ENCODE measurements around the gene RNPS1. TPM values are rescaled to one million over a fixed set of nuclear protein-coding genes. Genes with fewer than 3 reads are reported as not detected.

Gene RNPS1
- total and polyA plus RNA-seq, 2 donors (not counting 1 experiment from before 2014, with no cell fraction given), result 38.1 to 115 TPM

DNA sequence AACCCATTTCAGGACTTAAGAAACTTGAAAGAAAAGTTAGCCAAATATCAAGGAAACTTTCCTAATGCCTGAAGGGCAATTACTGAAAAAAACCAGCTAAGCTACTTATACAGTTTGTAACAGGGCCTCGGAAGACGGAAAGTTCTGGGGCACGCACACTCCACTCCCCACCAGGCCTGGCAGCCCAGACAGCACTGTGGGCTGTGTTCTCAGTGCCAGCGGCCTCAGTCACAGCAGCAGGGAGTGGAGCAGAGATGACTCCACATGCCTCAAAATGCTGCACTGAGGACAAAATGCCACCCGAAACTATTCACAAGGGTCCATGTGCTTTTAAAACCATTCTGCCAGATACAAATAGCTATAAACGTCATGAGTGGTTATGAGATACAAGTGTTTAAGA lies 10.2 kb downstream of the RNPS1 start:
- TF ChIP-seq, protein P1, sequence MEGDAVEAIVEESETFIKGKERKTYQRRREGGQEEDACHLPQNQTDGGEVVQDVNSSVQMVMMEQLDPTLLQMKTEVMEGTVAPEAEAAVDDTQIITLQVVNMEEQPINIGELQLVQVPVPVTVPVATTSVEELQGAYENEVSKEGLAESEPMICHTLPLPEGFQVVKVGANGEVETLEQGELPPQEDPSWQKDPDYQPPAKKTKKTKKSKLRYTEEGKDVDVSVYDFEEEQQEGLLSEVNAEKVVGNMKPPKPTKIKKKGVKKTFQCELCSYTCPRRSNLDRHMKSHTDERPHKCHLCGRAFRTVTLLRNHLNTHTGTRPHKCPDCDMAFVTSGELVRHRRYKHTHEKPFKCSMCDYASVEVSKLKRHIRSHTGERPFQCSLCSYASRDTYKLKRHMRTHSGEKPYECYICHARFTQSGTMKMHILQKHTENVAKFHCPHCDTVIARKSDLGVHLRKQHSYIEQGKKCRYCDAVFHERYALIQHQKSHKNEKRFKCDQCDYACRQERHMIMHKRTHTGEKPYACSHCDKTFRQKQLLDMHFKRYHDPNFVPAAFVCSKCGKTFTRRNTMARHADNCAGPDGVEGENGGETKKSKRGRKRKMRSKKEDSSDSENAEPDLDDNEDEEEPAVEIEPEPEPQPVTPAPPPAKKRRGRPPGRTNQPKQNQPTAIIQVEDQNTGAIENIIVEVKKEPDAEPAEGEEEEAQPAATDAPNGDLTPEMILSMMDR (conservative IDR thresholded peaks at IDR 0.05 in 1 of 2, IDR thresholded peaks at IDR 0.05 in 1 of 2; ENCODE audit: low read depth in 1 of 2, low read length in 2 of 2), result no peak
- no peak for TF ChIP-seq EZH2 (IDR thresholded peaks at IDR 0.05; ENCODE audit: low read length, missing control alignments)
- no peak for DNase-seq (ENCODE audit: low read depth in 2 of 2)
- Histone ChIP-seq H3K79me2 (ENCODE audit: control insufficient read depth, insufficient read depth, low read length) (peaks cover 24% of the 10 kb centered on the region), H3K9ac (ENCODE audit: insufficient read depth, low read length) (no peak overlapping the region), H3K36me3 (ENCODE audit: control insufficient read depth, insufficient read depth, low read length) (peaks cover 36% of the 10 kb centered on the region), H3K27me3 (ENCODE audit: control insufficient read depth, insufficient read depth, low read length) (no peaks in the 10 kb centered on the region), H3K27ac (ENCODE audit: insufficient read depth, low read length) (no peak overlapping the region), H3K4me1 (ENCODE audit: control insufficient read depth, extremely low read depth, insufficient read depth, low read length) (no peaks in the 10 kb centered on the region), H3K9me3 (ENCODE audit: control insufficient read depth, insufficient read depth, low read depth, low read length) (no peaks in the 10 kb centered on the region), H4K20me1 (ENCODE audit: control insufficient read depth, extremely low read depth, insufficient read depth, low read length) (no peaks in the 10 kb centered on the region), H3K4me3 (replicated peaks in 1 of 4; ENCODE audit: control extremely low read depth in 1 of 4, insufficient read depth in 1 of 4, low read depth in 3 of 4, low read length in 4 of 4) (no peak overlapping the region), H3K4me2 (ENCODE audit: extremely low read depth, insufficient read depth, low read length) (no peak overlapping the region), H2AFZ (ENCODE audit: low read length) (no peak overlapping the region)

DNA sequence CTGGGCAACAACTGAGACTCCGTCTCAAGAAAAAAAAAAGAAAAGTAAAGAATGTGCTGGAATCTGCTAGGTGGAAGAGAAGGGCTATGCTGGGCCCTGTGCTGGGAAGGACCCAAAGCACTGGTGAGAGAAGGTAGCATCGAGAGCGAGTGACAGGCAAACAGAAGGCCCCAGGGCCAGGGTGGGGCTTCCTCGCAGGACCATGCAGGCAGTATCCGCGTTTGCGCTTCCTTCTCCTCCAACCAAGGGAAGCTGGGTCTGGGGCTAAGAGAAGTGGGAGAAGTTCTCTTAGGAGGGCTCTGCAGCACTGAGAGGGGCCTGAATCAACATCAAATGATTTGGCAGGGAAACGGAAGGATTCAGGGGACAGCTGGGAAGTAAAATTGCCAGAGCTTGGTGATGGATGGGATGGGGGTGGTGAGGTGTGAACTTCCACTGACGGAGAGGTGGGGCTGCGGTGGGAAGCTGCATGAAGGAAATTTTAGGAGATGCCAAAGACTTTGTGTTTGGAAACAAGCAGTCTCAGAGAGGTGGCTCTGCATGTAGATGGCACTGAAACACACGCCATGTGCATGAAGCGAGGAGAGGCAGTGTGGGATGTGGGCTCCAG lies 11.3 kb downstream of the RNPS1 start:
- Histone ChIP-seq H3K36me3 (ENCODE audit: control insufficient read depth, insufficient read depth, low read length) (peaks cover 30% of the 10 kb centered on the region), H3K27me3 (ENCODE audit: control insufficient read depth, insufficient read depth, low read length) (no peaks in the 10 kb centered on the region), H4K20me1 (ENCODE audit: control insufficient read depth, extremely low read depth, insufficient read depth, low read length) (no peaks in the 10 kb centered on the region), H3K9me3 (ENCODE audit: control insufficient read depth, insufficient read depth, low read depth, low read length) (no peaks in the 10 kb centered on the region), H3K4me2 (ENCODE audit: extremely low read depth, insufficient read depth, low read length) (no peak overlapping the region), H3K27ac (ENCODE audit: insufficient read depth, low read length) (no peak overlapping the region), H3K79me2 (ENCODE audit: control insufficient read depth, insufficient read depth, low read length) (peaks cover 16% of the 10 kb centered on the region), H3K4me3 (replicated peaks in 1 of 4; ENCODE audit: control extremely low read depth in 1 of 4, insufficient read depth in 1 of 4, low read depth in 3 of 4, low read length in 4 of 4) (no peak overlapping the region), H2AFZ (ENCODE audit: low read length) (no peak overlapping the region), H3K4me1 (ENCODE audit: control insufficient read depth, extremely low read depth, insufficient read depth, low read length) (peaks cover 7% of the 10 kb centered on the region), H3K9ac (ENCODE audit: insufficient read depth, low read length) (no peak overlapping the region)
- no peak for DNase-seq (ENCODE audit: low read depth in 2 of 2)
- TF ChIP-seq EZH2 (IDR thresholded peaks at IDR 0.05; ENCODE audit: low read length, missing control alignments), result no peak
- TF ChIP-seq, protein P1 (conservative IDR thresholded peaks at IDR 0.05 in 1 of 2, IDR thresholded peaks at IDR 0.05 in 1 of 2; ENCODE audit: low read depth in 1 of 2, low read length in 2 of 2), result no peak

DNA sequence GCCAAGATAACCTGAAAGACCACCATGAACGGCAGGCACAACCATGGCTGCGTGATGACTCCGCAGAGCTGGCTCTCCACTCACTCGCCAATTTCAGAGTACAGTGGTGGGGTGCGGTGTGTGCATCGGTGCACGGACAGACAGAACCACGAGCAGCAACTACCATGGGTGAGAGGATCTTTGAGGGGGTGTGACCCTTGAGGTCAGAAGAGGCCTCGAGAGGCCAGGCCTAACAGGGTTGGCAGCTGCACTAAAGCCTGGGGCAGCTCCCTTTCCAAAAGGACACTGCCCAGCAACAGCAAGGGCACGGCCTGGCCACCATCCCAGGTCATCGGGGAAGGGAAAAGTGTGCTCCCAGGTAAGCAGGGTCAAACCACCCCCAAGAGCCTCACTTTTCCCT lies 14.6 kb downstream of the RNPS1 start:
- TF ChIP-seq, protein P1 (conservative IDR thresholded peaks at IDR 0.05 in 1 of 2, IDR thresholded peaks at IDR 0.05 in 1 of 2; ENCODE audit: low read depth in 1 of 2, low read length in 2 of 2), result no peak
- TF ChIP-seq EZH2 (IDR thresholded peaks at IDR 0.05; ENCODE audit: low read length, missing control alignments), result no peak
- Histone ChIP-seq H3K4me2 (ENCODE audit: extremely low read depth, insufficient read depth, low read length) (no peak overlapping the region), H3K36me3 (ENCODE audit: control insufficient read depth, insufficient read depth, low read length) (peaks cover 24% of the 10 kb centered on the region), H2AFZ (ENCODE audit: low read length) (no peak overlapping the region), H3K27me3 (ENCODE audit: control insufficient read depth, insufficient read depth, low read length) (no peaks in the 10 kb centered on the region), H3K27ac (ENCODE audit: insufficient read depth, low read length) (no peak overlapping the region), H3K9ac (ENCODE audit: insufficient read depth, low read length) (no peak overlapping the region), H3K4me3 (replicated peaks in 1 of 4; ENCODE audit: control extremely low read depth in 1 of 4, insufficient read depth in 1 of 4, low read depth in 3 of 4, low read length in 4 of 4) (no peak overlapping the region), H3K79me2 (ENCODE audit: control insufficient read depth, insufficient read depth, low read length) (peaks cover 20% of the 10 kb centered on the region), H3K4me1 (ENCODE audit: control insufficient read depth, extremely low read depth, insufficient read depth, low read length) (peaks cover 7% of the 10 kb centered on the region), H3K9me3 (ENCODE audit: control insufficient read depth, insufficient read depth, low read depth, low read length) (no peaks in the 10 kb centered on the region), H4K20me1 (ENCODE audit: control insufficient read depth, extremely low read depth, insufficient read depth, low read length) (no peaks in the 10 kb centered on the region)
- DNase-seq (ENCODE audit: low read depth in 2 of 2), result no peak

All from fibroblast of lung (primary cell).